ENCODE measurements around the gene SOX15.

DNA sequence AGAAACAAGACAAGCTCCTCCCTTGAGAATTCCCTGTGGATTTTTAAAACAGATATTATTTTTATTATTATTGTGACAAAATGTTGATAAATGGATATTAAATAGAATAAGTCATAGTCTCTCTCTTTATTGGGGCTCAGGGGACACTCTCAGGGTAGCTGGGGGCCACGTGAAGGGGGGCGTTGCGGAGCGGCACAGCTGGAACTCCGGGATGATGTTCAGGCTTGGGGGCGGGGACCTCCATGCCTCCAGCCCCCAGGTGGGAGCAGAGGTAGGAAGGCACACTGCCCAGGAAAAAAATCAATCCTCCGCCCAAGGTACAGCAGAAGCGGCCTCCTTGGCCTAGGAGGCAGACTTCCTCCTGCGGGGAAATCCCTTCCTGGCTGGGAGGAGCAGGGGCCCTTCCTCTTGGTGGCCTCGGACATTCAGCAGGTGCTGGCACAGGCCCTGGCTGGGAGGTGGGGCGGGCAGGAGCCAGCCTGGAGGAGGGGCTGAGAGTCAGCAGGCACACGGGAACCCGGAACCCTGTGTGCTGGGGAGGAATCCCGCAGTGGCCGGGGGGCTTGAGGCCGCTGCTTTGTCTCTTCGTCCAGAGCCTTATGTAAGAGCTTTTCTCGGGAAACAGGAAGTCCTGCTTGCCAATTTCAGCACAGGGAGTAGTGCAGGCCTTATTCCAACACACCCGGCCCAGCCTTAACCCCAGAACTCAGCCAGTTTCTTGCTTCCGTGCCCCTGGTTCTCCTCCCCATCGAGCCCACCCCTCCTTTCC is 31.9 kb downstream of the SOX15 start:
- TF ChIP-seq EZH2 (IDR thresholded peaks at IDR 0.05) (no peak), POLR2AphosphoS5 (IDR thresholded peaks at IDR 0.05; ENCODE audit: borderline replicate concordance, low read depth, low read length) (no peak), FOXP2 (optimal IDR thresholded peaks at IDR 0.05; ENCODE audit: control extremely low read depth, extremely low read length, insufficient read depth) (no peak)

Measured in SK-N-MC (cell line).